ENCODE data around the gene GUSB. TPM values are rescaled to one million over a fixed set of nuclear protein-coding genes. Genes with fewer than 3 reads are reported as not detected.
A peak's percentile ranks its signal among the peaks of the same experiment; 100 is the strongest.
"Not testable (repeated sequence)": the region's sequence is repeated elsewhere in the genome, so short reads cannot be mapped to it uniquely, and the experiment has no call there.

The GUSB gene
- 13.0 and 22.9 TPM in 2 replicates for total RNA-seq

DNA sequence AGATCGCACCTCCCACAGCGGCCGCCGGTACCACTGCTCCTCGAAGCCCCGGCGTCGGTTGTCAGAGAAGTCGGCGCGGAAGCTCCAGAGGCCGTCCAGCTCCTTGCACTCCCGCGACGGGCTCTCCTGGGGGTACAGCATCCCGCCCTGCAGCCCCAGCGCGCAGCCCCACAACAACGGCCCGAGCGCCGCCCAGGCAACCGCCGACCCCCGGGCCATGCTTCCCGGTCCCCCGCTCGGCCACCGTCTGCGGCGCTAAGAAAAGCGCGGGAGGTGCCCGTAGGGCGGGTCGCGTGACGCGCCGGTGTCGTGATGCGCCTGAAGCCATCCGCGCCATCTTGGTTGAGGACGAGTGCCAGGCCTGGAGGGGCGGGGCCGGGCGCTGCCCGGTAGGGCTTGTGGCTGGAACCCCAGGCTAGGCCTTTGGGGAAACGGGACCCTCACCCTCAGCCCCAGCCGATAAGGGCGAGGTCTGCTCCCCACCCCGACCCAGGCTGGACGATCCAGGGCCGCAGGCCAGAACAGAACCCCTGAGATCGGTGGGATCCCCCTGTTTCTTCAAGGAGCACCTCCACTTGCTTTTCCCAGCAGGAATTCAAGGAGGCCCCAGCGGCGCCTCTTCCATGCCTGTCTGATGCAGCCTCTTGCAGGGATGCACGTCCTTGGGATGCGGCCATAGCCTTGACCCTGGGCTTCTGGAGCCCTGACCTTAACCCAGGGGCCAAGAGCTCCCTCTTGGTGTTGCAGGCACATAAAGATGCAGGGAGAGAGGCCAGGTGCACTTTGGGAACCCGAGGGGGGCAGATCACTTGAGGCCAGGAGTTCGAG is at the start of gene GUSB:
Gene GUSB (minus strand): TSS at position 249 of the 828 bp plus-strand sequence. CDS start 30 bp downstream, at position 219.
- TF ChIP-seq, protein P1, sequence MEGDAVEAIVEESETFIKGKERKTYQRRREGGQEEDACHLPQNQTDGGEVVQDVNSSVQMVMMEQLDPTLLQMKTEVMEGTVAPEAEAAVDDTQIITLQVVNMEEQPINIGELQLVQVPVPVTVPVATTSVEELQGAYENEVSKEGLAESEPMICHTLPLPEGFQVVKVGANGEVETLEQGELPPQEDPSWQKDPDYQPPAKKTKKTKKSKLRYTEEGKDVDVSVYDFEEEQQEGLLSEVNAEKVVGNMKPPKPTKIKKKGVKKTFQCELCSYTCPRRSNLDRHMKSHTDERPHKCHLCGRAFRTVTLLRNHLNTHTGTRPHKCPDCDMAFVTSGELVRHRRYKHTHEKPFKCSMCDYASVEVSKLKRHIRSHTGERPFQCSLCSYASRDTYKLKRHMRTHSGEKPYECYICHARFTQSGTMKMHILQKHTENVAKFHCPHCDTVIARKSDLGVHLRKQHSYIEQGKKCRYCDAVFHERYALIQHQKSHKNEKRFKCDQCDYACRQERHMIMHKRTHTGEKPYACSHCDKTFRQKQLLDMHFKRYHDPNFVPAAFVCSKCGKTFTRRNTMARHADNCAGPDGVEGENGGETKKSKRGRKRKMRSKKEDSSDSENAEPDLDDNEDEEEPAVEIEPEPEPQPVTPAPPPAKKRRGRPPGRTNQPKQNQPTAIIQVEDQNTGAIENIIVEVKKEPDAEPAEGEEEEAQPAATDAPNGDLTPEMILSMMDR (IDR thresholded peaks at IDR 0.05; ENCODE audit: insufficient read depth, low read depth, low read length) = no peak
- H3K4me3 ChIP-seq (ENCODE audit: low read depth, low read length) = peak within 1 kb of the TSS; percentile 82
- DNase-seq (ENCODE audit: low read depth) = peak; percentile 83

DNA sequence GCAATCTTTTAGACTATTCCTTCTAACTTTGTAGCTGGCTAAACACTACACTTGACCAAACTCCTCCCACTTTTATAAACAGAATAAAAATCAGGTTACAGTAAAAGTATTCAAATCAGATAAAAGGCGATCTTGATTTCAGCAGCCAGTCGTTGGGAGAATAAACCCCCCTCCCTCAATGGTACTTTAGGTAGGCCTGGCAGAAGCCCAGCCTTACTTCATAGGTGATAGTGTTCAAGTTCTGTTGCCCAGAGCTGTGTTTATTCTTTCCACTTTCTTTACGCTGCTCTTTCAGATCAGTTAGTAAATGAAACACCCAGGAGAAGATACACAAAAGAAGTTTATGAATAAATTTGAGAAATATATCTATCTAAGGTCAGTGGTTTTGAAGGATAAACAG is 46.3 kb upstream of the GUSB start:
- not testable (repeated sequence) for H3K4me3 ChIP-seq (ENCODE audit: low read depth, low read length); DNase-seq (ENCODE audit: low read depth)

DNA sequence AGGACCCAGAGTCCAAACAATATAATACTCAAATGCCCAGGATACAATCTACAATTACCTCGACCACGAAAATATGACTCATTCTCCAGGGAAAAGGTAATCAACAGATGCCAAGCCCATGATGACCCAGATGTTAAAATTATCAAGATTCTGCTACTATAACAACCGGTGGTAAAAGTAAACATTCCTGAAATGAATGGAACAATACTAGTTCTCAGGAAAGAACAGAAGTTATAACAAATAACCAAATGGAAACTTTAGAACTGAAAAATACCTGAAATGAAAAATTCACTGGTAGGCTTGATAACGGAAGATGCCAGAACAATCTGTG is 34.1 kb upstream of the GUSB start:
- H3K4me3 ChIP-seq (ENCODE audit: low read depth, low read length) = no peak overlapping the region
- DNase-seq (ENCODE audit: low read depth) = peak; percentile 35
- TF ChIP-seq, protein P1 (IDR thresholded peaks at IDR 0.05; ENCODE audit: insufficient read depth, low read depth, low read length) = no peak

DNA sequence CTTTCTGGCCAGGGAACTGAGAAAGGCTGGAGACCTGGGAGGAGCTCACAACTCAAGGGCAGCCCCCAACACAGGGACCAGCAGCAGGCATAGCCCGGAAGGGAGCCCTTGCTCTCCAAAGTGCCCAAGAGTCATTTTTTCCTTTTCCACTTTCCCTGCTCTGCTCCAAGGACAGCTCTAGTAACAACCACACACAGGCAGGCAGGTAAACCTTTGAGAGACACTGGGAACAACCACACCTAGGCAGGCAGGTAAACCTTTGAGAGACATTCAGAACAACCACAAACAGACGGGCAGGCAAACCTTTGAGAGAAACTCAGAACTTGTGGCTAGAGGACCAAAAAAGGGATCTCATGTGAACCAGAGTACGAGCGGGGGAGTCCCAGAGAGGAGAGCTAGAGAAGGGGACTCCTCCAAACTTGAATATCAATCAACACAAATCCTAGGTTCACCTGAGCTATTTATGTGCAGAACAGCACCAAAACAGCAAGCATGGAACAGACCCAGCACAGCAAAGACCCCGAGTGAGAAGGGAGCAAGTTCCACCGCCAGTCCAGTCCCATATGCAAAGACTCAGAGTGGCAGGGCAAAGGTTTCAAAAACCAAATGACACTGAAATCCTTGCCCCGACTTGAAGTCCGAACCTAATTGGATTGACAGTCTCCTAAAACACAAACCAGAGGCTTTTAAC is 33.6 kb upstream of the GUSB start:
- H3K4me3 ChIP-seq (ENCODE audit: low read depth, low read length) = no peak overlapping the region
- DNase-seq (ENCODE audit: low read depth) = no peak
- TF ChIP-seq, protein P1 (IDR thresholded peaks at IDR 0.05; ENCODE audit: insufficient read depth, low read depth, low read length) = no peak

DNA sequence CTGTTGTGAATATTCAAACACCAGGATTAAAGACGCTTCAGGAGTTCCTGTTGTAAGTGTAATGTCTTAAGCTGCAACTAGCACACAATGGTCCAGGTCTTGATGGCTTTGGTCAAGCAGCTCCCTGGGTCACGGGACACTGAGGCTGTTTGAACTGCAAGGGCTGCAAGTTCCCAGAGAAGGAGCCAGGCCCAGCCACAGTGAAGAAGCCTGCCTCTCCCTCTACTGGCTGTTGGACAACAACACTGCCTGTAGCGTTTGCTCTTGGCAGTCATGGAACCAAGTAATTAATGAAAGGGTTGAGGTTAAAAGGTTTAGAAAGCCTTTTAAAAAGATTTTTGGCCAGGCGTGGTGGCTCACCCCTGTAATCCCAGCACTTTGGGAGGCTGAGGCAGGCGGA is 31.9 kb upstream of the GUSB start:
- TF ChIP-seq, protein P1 (IDR thresholded peaks at IDR 0.05; ENCODE audit: insufficient read depth, low read depth, low read length) = peak; percentile 82
- DNase-seq (ENCODE audit: low read depth) = peak; percentile 78

DNA sequence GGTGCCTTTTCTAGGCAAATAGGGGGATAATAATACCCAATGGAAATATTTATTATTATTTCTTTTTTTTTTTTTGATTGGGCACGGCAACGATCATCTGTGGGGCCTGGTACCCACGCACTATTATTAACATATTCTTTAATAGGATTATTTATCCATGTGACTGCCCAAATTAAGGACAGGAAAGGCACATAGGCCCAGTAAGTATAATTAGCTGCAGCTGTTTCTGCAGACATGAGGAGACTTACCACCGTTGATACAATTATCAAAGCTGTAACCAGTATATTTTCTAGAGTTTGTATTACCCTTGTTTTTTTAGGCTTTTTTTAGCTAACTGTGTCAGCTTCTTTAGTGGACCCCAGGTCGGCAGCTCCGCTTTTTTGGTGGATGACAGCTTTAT is 25.2 kb upstream of the GUSB start:
- no peak overlapping the region for H3K4me3 ChIP-seq (ENCODE audit: low read depth, low read length)
- TF ChIP-seq, protein P1 (IDR thresholded peaks at IDR 0.05; ENCODE audit: insufficient read depth, low read depth, low read length) = no peak
- no peak for DNase-seq (ENCODE audit: low read depth)

More for the DNA sequence above, 31.9 kb upstream of the GUSB start:
- no peak overlapping the region for H3K4me3 ChIP-seq (ENCODE audit: low read depth, low read length)

DNA sequence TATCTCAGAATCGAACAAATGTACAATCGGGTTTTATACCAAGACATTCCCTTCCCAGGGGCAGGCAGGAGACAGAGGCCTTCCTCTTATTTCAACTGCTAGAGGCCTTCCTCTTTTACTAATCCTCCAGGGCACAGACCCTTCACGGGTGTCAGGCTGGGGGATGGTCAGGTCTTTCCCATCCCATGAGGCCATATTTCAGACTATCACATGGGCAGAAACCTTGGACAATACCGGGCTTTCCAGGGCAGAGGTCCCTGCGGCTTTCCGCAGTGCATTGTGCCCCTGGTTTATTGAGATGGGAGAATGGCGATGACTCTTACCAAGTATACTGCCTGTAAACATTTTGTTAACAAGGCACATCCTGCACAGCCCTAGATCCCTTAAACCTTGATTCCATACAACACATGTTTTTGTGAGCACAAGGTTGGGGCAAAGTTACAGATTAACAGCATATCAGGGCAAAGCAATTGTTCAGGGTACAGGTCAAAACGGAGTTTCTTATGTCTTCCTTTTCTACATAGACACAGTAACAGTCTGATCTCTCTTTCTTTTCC is 23.2 kb upstream of the GUSB start:
- not testable (repeated sequence) for DNase-seq (ENCODE audit: low read depth)

DNA sequence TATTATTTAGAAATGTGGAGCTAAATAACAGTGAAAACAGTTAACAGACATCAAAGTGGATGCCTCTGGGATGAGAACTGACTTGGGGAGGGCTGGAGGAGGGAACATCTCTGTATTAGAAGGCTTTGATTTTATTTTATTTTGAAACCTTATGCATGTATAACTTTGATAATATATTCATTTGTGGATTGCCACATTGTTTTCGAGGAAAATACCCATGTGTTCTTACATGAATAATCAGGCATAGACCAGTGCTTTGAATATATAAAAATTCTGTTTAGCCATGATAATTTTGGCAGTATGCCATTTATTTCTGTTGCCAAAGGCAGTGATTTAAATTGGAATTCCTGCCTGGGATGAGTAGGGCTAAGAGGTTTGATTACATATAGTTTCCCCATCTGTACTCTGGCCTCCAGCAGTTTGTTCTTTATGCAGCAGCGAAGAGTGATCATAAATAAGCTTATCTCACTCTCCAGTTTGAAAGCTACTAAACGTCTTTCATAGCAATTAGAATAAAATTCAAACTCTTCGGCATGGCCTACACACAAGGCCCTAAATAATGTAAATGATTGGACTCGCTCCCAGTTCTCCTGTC is 18.9 kb upstream of the GUSB start:
- not testable (repeated sequence) for H3K4me3 ChIP-seq (ENCODE audit: low read depth, low read length); DNase-seq (ENCODE audit: low read depth)

More for the DNA sequence above, 23.2 kb upstream of the GUSB start:
- H3K4me3 ChIP-seq (ENCODE audit: low read depth, low read length) = not testable (repeated sequence)

DNA sequence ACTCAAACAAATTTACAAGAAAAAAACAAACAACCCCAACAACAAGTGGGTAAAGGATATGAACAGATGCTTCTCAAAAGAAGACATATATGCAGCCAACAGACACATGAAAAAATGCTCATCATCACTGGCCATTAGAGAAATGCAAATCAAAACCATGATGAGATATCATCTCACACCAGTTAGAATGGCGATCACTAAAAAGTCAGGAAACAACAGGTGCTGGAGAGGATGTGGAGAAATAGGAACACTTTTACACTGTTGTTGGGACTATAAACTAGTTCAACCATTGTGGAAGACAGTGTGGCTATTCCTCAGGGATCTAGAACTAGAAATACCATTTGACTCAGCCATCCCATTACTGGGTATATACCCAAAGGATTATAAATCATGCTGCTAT is 13.0 kb upstream of the GUSB start:
- H3K4me3 ChIP-seq (ENCODE audit: low read depth, low read length); DNase-seq (ENCODE audit: low read depth): not testable (repeated sequence)

Measured in fibroblast of villous mesenchyme (primary cell).